ENCODE measurements around the gene PTGER1.

PTGER1 gene

DNA sequence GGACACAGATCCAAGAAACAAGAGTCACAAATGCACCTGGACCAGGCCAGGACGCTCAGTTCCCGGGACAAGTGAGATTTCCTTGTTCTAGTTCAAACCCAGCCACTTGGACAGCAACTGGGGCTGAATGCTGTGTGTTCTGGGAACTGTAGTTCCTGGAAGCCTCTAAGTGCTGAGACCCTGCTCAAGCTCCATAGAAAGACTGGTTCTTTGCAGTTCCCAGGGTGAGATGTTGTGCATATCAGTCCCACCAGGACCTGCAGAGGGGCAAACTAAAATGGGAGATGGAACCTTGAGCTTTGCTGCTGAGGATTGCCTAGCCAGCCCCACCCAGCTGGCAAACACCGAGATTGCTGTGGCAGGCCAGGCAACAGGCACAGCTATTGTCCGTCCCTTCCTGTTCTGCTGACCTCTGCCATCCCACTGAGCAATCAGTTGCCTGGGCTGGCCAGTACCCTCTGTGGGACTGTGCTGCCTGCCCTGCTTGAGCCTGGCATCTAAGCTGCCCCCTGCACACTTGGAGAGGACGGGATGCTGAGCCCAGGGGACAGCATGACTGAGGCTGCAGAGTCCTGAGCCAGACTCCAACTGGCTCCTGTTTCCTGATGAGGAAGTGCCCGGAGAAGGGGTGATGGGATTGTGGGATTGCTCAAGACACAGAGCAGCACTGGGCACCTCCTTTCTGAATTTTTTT lies 22.2 kb upstream of the PTGER1 start:
- no peak for DNase-seq

DNA sequence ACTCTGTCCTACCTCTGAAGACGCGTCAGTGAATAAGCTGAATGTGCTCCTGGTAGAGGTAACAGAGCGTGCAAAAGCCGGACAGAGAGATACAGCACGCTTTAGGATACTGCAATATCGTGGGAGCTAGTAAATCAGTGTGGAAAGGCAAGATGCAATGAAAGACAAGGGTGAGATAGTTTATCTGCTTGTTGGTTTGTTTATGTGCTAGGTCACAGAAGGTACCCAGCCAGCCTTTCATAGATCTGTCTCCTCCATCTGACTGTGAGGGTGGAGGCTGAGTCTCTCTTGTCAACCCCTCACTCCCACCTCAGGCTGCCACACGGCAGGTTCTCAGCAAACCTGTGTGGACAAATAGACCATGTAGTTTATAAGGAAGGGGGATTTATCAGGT lies 21.7 kb upstream of the PTGER1 start:
- DNase-seq, result no peak

DNA sequence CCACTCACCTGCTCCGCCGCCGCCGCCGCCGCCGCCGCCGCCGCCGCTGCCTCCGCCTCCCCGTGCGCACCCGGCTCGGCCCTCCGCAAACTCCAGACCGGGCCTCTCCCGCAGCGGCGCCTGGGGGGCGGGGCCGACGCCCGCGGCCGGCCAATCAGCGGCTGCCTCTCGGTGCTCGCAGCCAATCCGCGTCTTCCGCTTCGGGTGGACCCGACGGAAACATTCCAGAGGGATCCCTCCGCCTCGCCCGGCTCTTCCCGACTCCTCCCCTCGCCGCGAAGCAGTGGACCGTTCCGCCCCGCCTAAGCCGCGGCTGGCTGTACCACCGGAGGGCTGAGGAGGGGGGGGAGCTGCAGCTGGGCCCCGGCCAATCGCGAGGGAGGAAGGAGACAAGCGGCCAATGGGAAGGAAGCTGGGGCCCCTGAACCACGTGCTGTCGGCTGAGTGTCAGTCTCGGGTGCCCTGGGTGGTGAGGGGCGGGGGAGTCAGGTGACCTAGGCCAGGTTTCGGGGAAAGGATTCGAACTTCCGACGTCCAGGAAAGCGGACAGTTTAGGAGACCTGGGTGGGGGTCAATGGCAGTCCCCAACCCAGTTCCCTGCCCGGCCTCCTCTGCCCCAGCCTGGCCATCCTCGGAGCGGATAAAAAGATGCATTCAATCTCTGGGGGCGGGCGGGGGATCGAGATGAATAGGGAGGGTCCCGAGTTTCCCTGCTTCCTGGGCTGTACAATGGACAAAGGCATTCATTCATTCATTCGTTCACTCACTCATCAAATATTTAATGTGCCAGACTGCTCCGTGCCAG lies 21.1 kb upstream of the PTGER1 start, which contains the start of gene GIPC1:
TSS of gene GIPC1 (minus strand) at position 99 of the 805 bp plus-strand sequence. CDS start 13,151 bp downstream, outside the sequence.
- peak; percentile 97 for DNase-seq

DNA sequence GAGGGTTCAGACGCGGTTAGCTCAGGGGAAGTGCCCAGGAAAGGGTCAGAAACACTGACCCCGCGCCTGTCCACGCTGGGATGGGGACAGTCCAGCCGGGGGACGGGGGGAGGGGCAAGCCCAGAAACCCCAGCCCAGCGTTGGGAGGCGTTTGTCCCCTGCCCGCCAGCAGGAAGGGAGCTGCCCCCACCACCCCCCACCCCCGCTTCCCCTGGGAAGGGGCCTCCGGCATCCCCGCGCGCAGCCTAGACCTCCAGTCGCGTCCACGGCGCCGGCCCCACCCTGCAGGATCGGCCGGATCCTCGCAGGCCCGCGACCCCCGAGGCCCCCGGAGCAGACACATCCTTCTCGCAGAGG lies 20.5 kb upstream of the PTGER1 start:
- no peak for DNase-seq

DNA sequence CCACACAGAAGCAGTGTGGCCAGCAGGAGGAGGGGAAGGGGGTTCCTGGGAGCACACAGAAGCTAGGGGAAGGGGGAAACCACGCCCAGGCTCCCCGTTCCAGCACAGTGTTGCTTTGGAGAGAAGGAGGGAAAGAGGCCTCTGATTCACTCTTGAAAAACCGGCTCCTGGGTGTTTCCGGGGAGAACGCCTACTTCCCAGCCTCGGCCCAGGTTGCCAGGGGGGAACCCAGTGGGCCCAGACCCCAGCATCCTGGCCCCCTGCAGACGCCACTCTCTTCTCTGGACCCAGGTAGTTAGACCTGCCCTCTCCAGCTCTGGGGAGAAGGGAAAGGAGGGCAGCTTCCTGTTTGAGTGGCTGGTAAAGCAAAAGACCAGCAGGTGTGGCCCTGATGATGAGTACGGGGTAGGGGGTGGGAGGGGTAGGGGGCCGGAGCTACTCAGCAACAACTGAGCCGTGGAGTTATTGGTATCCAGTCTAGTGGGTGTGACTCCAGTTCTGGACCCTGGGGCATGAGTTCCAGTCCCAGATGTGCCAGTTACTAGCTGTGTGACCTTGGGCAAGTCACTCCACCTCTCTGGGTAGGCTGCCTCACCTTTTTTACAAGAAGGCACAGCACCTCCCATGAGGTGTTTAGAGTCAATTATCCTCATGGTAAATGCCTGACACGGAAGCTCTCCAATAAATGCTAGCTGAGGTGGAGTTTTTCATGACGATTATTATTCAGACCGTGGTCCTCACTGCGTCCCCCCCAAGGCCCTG lies 19.9 kb upstream of the PTGER1 start:
- no peak for DNase-seq

DNA sequence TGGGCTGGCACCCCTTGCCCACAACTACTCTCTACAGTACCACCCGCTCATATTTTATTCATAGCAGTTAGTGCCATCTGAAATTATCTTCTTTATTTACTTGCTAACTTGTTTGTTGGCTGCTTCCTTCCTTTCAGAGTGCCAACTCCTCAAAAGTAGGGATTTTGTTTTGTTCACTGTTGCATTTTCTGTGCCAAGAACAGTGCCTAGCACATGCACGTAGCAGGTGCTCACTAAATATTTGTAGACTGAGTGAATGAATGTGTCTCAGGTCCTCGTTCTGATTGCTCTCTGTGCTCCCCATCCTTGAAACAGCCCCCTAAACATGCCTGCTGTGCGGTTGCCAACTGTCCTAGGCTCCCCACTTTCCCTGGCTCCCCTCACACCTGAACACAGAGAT lies 19.3 kb upstream of the PTGER1 start:
- no peak for DNase-seq

DNA sequence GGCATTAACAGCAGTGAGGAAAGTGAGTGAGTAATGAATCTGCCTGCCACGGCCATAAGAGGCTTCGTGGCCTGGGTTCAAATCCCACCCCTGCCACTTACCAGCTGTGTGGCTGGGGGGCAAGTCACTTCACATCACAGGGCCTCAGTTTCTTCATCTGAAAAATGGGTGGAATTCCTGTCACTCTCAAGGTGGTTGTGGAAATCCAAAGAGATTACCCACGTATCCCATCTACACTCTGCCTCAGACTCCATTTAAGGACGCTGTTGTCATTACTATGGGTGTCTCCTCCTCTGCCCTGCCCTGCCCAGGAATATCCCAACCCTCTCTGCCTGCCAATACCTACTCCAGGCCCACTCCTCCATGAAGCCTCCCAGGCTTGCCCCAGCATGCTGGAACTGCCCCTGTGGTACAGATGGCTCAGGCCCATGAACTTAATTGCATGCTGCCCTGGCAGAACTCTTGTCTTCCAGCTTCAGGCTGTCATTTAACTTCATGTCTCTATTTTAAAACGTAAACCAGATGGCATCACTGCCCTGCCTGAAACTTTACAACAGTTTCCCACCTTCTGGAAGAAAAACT lies 17.7 kb upstream of the PTGER1 start:
- DNase-seq, result no peak

DNA sequence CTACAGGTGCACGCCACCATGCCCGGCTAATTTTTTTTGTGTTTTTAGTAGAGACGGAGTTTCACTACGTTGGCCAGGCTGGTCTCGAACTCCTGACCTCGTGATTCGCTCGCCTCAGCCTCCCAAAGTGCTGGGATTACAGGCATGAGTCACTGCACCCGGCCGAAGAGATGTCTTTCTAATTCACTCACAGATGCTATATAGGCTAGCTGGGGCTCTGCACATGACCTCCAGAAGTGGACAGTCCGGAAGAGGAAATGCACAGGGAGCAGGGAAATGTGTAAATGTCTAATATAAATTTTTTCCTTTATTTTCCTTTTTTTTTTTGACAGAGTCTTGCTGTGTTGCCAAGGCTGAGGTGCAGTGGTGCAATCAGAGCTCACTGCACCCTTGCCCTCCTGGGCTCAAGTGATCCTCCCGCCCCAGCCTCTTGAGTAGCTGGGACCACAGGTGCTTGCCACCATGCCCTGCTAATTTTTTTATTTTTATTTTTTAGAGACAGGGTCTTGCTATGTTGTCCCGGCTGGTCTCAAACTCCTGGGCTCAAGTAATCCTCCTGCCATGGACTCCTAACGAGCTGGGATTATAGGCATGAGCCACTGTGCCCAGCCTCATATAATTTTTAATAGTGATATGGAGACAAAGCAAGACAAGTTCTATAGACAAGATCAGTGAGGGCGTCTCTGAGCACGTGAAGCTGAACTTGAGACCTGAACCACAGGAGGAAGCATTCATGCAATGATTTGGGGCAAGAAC lies 12.4 kb upstream of the PTGER1 start:
- no peak for DNase-seq

DNA sequence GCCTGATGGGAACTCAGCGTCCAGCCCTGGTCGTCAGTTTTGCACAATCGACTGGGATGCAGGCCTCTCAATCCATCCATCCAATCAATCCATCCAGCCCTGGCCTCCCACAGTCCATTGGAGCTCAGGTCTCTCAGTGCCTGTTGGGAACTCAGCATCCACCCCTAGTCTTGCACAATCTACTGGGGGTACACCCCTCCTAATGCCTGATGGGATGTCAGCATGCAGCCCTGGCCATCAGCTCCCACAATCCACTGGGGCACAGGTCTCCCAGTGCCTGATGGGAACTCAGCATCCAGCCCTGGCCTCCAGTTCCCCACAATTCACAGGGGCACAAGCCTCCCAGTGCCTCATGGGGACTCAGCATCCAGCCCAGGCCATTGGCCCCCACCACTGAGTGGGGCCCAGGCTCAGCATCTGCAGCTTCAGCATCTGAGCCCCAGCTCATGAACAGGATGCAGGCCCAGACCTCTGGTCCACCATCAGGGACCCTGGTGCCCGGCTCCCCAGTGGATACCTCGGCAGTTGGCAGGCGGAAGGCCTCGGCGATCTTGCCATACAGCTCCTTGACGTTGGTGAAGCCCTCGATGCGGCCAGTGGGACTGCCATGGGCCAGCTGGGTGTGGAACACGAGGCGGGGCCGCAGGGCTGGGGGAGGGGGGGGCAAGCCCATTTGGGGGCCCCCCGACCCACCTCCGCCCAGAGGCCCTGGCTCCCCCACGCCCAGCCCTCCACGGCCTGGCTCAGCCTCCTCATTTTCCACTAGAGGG lies 7.2 kb upstream of the PTGER1 start:
- DNase-seq, result no peak

DNA sequence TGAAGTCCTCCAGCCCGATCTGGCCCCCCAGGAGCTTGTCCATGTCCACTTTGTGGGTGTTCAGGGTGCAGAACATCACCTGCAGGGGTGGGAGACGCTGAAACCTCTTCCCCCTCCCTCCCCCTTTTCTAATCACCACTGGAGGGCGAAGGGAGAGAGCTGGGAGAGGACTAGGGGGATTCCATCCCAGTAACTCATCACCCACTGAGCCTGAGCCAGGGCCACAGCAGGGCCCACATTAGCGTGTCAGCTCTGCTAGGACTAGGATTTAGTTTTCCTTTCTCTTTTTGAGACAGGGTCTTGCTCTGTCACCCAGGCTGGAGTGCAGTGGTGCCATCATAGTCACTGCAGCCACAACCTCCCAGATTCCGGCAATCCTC lies 5.5 kb upstream of the PTGER1 start:
- DNase-seq, result no peak

DNA sequence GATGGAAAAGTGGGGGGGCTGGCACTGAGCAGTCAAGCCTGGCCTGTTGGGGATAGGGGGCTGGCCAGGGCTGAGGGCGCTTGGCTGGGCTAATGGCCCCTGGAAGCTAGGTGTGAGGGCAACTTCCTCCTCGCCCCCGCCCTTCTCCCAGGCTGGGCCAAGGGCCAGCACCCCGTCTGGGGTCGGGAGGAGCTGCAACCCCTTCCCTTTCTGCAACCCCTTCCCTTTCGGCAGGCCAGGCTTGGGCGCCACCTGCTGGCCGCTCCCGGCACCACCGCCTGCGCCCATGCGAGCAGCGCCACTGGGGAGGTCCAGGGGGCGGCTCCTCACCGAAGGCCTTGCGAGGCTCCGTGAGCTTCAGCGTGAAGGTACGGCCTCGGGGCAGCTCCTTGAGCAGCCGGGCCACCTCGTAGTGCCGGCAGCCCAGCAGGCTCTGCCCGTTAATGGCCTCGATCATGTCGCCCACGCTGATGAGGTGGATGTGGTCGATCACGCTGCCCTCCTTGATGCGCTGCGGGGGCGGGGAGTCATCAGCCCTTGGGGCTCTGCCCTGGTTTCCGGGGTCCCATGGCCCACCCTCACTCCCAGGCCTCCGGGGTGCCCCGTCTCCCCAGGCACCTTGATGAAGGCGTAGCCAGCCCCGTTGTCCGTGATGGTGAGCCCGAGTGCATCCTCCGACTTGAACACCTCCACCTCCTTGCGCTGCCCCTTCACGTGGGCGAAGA lies 5.0 kb upstream of the PTGER1 start:
- DNase-seq, result no peak

DNA sequence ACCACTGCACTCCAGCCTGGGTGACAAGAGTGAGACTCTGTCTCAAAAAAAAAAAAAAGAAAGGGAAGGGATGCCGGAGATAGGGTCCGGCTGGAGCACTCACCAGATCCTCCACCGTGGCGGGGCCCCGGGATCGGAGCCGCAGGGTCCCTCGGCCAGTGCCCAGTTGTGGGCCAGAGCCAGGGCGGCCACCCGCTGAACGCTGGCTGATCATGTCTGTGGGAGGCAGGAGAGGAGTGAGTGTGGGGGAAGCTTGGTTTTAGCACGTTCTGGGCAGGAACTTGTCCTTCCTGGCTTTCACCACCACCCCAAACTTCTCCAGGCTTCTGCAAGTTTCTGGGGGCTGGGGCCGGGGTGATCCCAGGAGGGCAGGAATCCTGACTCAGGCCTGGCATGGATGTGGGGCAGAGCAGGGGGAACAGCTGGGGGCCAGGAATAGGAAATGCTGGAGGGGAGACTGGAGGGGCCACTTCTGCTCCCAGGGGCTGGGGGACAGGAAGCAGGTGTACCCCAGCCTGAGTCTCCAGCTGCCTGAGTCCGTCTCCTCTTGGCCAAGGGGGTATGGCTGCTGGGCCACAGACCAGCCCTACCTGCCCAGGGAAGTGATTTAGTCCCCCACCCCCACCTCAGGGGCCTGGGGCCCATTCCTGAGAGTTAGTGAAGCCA lies 4.3 kb upstream of the PTGER1 start:
- no peak for DNase-seq

DNA sequence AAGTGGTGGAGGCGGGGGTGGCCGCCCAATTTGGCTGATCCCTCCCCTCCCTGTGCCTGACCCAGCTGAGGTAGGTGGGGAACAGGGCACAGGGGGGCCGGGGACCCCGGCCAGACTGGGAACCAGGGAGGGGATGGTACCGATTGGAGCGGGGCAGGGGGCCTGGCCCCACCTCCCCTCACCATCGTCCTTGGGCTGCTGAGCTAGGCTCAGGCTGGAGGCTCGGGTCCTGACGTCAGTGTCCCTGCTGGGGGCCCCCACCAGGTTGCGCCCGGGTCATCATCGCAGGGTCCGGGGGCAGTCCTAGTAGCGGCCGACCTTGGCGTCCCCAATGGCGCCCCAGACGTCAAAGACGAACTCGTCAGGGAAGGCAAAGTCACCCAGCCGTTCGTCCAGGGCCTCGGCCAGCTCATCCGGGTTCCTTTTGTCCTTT lies 3.0 kb upstream of the PTGER1 start:
- no peak for DNase-seq

DNA sequence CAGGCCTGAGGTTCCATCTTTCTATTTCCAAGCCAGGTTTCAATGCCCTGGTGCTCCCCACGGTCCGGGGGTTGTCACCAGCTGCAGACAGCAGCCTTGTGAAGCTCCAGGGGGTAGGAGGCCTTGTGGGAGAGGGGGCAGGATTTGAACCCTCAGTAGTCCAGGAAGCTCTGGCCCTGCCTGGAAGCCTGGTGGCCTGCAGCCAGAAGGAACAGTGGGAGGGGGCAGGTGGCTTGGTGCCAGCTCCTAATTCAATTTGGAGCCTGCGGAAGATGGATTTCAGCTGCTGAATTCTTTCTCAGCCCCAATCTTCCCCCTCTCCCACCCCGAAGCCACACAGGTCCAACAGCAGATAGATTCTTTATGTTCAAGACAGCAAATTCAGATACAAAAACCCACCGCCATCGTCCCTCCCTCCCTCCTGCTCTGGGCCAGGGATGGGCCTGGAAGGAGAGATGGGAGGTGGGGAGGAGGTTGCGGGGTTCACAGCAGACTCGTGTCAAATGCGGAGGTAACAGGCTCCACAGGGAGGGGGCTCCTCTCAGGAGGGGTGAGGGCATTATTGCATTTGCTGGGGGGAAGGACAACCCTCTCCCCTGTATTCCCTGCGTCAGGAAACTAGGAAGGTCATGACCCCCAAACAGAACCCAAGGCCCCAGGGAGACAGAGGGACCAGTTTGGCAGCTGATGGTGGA lies 2.4 kb upstream of the PTGER1 start:
- no peak for DNase-seq

DNA sequence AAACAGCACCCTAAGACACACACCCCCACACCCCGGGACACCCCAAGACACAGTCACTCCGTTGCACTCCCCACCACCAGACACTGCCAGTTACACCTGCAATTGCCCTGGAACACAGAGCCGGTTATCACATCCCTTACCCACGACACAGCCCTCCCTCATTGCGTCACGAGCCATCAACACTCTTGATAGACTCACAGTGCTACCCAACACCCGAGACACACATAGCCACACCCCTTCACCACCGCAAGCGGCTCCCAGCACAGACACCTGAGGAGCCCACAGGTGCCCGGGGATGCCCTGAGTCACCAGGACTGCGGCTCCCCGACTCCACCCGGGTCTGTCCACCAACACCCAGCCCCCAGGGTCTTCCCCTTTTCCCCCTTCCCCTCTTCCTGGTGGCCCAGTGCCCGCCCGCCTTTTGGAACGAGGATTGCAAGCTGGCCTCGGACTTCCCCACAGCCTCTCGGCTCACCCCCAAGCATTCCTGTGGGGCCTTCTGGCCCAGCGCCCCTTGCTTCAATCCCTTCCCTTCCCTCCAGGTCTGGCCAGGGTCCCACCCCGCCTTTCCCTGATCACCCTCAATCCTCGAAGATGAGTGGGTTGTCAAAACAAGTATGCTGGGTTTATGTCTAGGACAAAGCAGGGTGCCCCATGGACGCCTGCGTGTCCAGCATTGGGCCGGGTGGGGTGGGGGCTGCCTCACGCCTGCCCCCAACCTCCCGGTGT lies 1.7 kb upstream of the PTGER1 start:
- no peak for DNase-seq

DNA sequence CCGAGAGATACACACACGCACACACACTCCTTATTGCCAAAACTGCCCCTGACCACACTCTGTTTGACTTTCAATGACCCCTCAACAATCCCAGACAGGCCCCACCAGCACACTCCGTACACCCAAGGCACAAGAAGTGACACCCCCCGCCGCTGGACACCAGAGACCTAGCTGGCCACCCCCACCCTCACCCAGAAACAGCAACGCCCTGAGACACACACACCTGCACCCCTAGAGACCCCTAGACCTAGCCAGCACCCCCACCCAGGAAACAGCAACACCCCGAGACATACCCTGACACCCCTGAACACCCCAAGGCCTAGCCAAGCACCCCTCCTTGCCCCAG lies 1.1 kb upstream of the PTGER1 start:
- no peak for DNase-seq

DNA sequence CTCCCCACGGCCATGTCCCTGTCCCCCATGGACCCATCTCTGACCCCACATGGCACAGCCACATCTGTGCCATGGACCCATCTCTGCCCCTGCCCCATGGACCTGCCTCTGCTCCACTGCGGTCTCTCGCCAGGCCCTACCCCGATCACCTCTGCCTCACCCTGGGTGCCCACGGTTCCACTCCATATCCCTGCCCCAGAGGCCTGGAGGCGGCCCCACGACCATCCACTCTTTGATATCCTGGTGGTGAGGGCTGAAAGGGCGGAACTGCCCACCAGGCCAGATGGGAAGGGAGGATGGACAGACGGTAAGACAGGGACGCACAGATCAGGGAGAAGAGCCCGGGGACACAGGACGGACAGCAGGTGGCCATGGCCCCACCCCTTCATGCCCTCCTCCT lies 327 bp downstream of the PTGER1 start:
- DNase-seq, result no peak

DNA sequence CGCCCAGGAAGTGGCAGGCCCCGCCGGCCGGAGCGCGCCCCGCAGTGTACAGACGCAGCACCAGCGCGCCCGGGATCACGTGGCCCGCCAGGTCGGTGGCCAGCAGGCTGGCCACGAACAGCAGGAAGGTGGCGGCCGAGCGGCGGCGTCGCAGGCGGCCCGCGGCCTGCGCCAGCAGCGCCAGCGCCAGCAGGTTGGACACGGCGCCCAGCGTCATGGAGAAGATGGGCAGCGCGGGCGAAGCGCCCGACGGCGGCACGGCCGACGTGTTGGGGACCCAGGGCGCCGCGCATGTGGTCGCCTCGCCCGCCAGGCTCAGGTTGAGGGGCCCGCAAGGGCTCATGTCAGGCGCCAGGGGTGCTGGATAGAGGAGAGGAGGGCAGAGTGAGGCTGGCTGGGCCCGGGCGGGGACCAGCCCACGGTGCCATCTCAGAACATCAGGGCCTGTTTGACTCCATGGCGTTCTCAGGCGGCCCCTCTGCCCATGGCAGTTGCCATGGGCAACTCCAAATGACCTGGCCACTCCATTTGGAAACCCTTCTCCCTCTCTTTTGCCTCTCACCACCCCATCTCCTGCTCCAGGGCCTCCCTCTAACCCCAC lies 1.1 kb downstream of the PTGER1 start:
- no peak for DNase-seq

Data from NCI-H1092 (cell line).